ENCODE measurements around the gene NMRK1.

NMRK1 gene

DNA sequence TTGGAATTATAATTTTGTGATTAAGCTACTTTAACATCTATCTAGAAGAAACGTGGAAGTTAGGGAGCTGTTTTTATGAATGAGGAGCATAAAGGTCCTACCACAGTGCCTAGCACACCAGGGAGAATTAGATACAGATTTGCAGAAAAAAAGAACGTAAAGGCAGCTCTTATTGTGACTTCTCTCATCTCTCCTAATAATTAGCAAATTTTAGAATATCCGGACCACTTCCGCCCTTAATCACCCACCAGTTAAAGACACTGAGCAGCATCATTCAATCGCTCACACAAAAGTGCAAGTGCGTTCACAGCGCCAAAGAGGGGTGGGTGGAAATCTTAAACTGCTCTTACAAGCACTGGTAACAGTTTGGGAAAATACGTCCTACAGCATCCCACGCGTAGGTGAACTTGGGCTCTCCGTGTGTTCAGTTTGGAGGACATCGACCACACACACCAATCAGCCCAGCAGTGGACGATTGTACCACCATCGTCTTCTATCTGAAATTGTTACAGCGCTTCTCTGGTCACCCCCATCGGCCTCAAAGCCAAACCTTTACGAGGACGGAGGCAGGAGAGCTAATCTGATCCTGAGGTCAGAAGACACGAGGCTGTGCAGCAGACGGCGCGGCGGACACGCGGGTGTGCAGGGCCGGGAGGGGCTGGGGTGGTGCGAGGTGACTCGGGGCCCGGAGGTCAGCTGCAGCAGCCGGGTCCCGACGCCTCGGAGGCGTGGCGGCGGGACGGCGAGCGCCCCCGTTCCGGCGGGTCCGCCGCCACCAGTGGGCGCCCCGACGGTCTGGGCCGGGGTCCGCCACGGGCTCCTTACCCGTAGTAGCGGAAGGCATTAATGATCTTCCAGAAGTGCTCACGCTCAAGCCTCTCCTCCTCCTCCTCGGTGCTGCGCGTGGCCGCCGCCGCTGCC is 60.5 kb downstream of the NMRK1 start:
- H3K4ac ChIP-seq (ENCODE audit: low read depth, low read length), result peak overlapping the region; percentile 48
- peak overlapping the region; percentile 83 for H2AFZ ChIP-seq (ENCODE audit: insufficient read depth, low read length, poor library complexity)
- peak overlapping the region; percentile 89 for H4K91ac ChIP-seq (ENCODE audit: low read depth, low read length)
- H3K36me3 ChIP-seq (ENCODE audit: control insufficient read depth in 1 of 2, insufficient read depth in 2 of 2, low read length in 2 of 2), result no peaks in the 10 kb centered on the region
- peak overlapping the region; percentile 91 for H3K27ac ChIP-seq (ENCODE audit: low read depth, low read length)
- H4K8ac ChIP-seq (ENCODE audit: low read depth, low read length), result peak overlapping the region; percentile 78
- peak overlapping the region; percentile 82 for H2BK120ac ChIP-seq (ENCODE audit: insufficient read depth, low read length, poor library complexity)
- no peak overlapping the region for H2AK5ac ChIP-seq (ENCODE audit: low read length)
- peaks cover 6% of the 10 kb centered on the region for H3K79me2 ChIP-seq (ENCODE audit: control insufficient read depth, insufficient read depth, low read length, poor library complexity)
- no CpG with 5 or more reads among the region's 59 CpGs for WGBS (ENCODE audit: extremely low coverage, insufficient coverage, insufficient read length)
- no peaks in the 10 kb centered on the region for H3K9me3 ChIP-seq (ENCODE audit: insufficient read depth, low read depth, low read length)
- H3K23ac ChIP-seq (ENCODE audit: low read length), result no peak overlapping the region
- H3K79me1 ChIP-seq (ENCODE audit: low read length), result peaks cover 6% of the 10 kb centered on the region
- peak overlapping the region; percentile 88 for H3K14ac ChIP-seq (ENCODE audit: low read length)
- H3K4me3 ChIP-seq (ENCODE audit: low read depth, low read length), result peak overlapping the region; percentile 95
- H3K18ac ChIP-seq (ENCODE audit: low read length), result peak overlapping the region; percentile 81
- peak; percentile 20 to 52 for DNase-seq
- peak overlapping the region; percentile 75 for H2BK5ac ChIP-seq (ENCODE audit: low read depth, low read length, poor library complexity)
- H3K9ac ChIP-seq (ENCODE audit: low read length), result peak overlapping the region; percentile 80
- H3K4me1 ChIP-seq (ENCODE audit: control insufficient read depth in 1 of 2, insufficient read depth in 2 of 2, low read length in 2 of 2), result no peaks in the 10 kb centered on the region
- no peaks in the 10 kb centered on the region for H3K27me3 ChIP-seq (ENCODE audit: insufficient read depth, low read length)
- H2BK12ac ChIP-seq (ENCODE audit: low read length), result peak overlapping the region; percentile 7
- H3K4me2 ChIP-seq (ENCODE audit: low read length), result peak overlapping the region; percentile 83
- H4K12ac ChIP-seq (ENCODE audit: low read depth, low read length), result peak overlapping the region; percentile 57

DNA sequence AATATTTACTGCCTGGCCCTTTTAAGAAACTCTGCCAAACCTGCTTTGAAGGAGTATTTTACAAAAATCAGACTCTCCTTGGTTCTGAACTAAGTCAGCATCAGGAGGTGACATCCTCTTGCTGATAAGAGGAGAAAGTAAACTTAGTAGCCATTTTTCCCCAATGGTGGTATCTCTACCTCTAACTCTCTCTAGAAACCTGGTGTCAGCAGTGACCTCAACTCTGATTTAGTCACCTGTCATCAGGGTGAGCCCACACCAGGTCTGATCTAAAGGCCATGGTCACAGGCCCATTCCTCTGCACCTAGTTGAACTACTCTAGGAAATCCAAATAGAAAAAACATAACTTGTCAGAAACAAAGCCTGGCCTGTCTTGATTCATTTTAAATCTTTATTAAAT is 64.1 kb downstream of the NMRK1 start:
- Histone ChIP-seq H3K27ac (ENCODE audit: low read depth, low read length) (no peak overlapping the region), H2AK5ac (ENCODE audit: low read length) (no peak overlapping the region), H3K9me3 (ENCODE audit: insufficient read depth, low read depth, low read length) (no peaks in the 10 kb centered on the region), H3K14ac (ENCODE audit: low read length) (no peak overlapping the region), H4K91ac (ENCODE audit: low read depth, low read length) (no peak overlapping the region), H2BK12ac (ENCODE audit: low read length) (no peak overlapping the region), H3K9ac (ENCODE audit: low read length) (no peak overlapping the region), H3K23ac (ENCODE audit: low read length) (no peak overlapping the region), H3K4me1 (ENCODE audit: control insufficient read depth in 1 of 2, insufficient read depth in 2 of 2, low read length in 2 of 2) (no peaks in the 10 kb centered on the region), H3K4ac (ENCODE audit: low read depth, low read length) (no peak overlapping the region), H3K79me1 (ENCODE audit: low read length) (peaks cover 6% of the 10 kb centered on the region), H3K18ac (ENCODE audit: low read length) (no peak overlapping the region), H3K4me2 (ENCODE audit: low read length) (no peak overlapping the region), H2AFZ (ENCODE audit: insufficient read depth, low read length, poor library complexity) (no peak overlapping the region), H4K12ac (ENCODE audit: low read depth, low read length) (no peak overlapping the region), H3K79me2 (ENCODE audit: control insufficient read depth, insufficient read depth, low read length, poor library complexity) (peaks cover 6% of the 10 kb centered on the region), H4K8ac (ENCODE audit: low read depth, low read length) (no peak overlapping the region), H3K36me3 (ENCODE audit: control insufficient read depth in 1 of 2, insufficient read depth in 2 of 2, low read length in 2 of 2) (no peaks in the 10 kb centered on the region), H3K4me3 (ENCODE audit: low read depth, low read length) (no peak overlapping the region), H2BK5ac (ENCODE audit: low read depth, low read length, poor library complexity) (no peak overlapping the region), H3K27me3 (ENCODE audit: insufficient read depth, low read length) (no peaks in the 10 kb centered on the region), H2BK120ac (ENCODE audit: insufficient read depth, low read length, poor library complexity) (no peak overlapping the region)
- DNase-seq, result no peak

DNA sequence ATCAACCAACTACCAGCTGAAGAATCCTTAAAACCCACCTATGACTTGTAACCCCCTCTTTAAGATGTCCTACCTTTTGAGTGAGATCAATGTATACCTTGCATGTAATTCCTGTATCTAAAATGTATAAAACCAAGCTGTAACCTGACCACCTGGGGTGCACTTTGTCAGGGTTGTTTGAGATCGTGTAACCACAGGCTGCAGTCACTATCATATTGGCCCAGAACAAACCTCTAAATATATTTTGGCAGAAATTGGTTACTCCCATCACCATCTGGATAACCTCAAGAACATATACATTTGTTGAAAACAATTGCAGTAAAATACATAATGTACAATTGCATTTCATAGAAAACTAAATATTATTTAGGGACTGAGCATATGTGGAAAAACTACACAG is 68.3 kb downstream of the NMRK1 start:
- DNase-seq, result no peak
- Histone ChIP-seq H2BK5ac (ENCODE audit: low read depth, low read length, poor library complexity) (no peak overlapping the region), H2AK5ac (ENCODE audit: low read length) (no peak overlapping the region), H3K27ac (ENCODE audit: low read depth, low read length) (no peak overlapping the region), H3K36me3 (ENCODE audit: control insufficient read depth in 1 of 2, insufficient read depth in 2 of 2, low read length in 2 of 2) (peaks cover 0 to 2% of the 10 kb centered on the region in 2 experiments), H3K4me2 (ENCODE audit: low read length) (no peak overlapping the region), H3K27me3 (ENCODE audit: insufficient read depth, low read length) (no peaks in the 10 kb centered on the region), H3K9ac (ENCODE audit: low read length) (no peak overlapping the region), H3K79me2 (ENCODE audit: control insufficient read depth, insufficient read depth, low read length, poor library complexity) (no peaks in the 10 kb centered on the region), H2AFZ (ENCODE audit: insufficient read depth, low read length, poor library complexity) (no peak overlapping the region), H4K12ac (ENCODE audit: low read depth, low read length) (no peak overlapping the region), H3K23ac (ENCODE audit: low read length) (no peak overlapping the region), H3K9me3 (ENCODE audit: insufficient read depth, low read depth, low read length) (no peaks in the 10 kb centered on the region), H2BK120ac (ENCODE audit: insufficient read depth, low read length, poor library complexity) (no peak overlapping the region), H3K4ac (ENCODE audit: low read depth, low read length) (no peak overlapping the region), H3K79me1 (ENCODE audit: low read length) (no peaks in the 10 kb centered on the region), H3K18ac (ENCODE audit: low read length) (no peak overlapping the region), H3K4me3 (ENCODE audit: low read depth, low read length) (no peak overlapping the region), H3K14ac (ENCODE audit: low read length) (no peak overlapping the region), H3K4me1 (ENCODE audit: control insufficient read depth in 1 of 2, insufficient read depth in 2 of 2, low read length in 2 of 2) (no peaks in the 10 kb centered on the region), H2BK12ac (ENCODE audit: low read length) (no peak overlapping the region), H4K91ac (ENCODE audit: low read depth, low read length) (no peak overlapping the region), H4K8ac (ENCODE audit: low read depth, low read length) (no peak overlapping the region)
- WGBS (ENCODE audit: extremely low coverage, insufficient coverage, insufficient read length), result no CpG with 5 or more reads among the region's 1 CpG

DNA sequence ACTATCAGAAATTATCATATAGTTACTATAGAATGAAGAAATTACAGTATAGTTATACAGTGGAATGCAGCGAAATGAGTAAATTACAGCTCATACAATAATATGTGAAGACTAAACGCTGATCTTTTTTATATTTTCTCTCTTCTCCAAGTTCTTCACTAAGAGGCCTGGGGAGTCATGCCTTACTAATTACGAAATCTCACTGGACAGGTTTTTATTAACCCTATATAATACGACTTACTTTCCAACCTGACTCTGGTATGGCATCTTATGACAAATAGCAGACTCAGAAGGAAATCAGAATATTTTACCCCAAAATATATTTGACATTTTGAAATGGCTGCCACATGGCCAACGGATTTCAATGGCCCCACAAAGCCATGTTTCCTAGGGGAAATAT is 68.9 kb downstream of the NMRK1 start:
- no peaks in the 10 kb centered on the region for H3K27me3 ChIP-seq (ENCODE audit: insufficient read depth, low read length)
- H2BK120ac ChIP-seq (ENCODE audit: insufficient read depth, low read length, poor library complexity), result no peak overlapping the region
- H3K23ac ChIP-seq (ENCODE audit: low read length), result no peak overlapping the region
- no peak overlapping the region for H3K9ac ChIP-seq (ENCODE audit: low read length)
- H3K4me1 ChIP-seq (ENCODE audit: control insufficient read depth in 1 of 2, insufficient read depth in 2 of 2, low read length in 2 of 2), result no peaks in the 10 kb centered on the region
- no peak overlapping the region for H3K4me3 ChIP-seq (ENCODE audit: low read depth, low read length)
- H3K14ac ChIP-seq (ENCODE audit: low read length), result no peak overlapping the region
- H4K91ac ChIP-seq (ENCODE audit: low read depth, low read length), result no peak overlapping the region
- whole genome bisulfite sequencing (ENCODE audit: extremely low coverage, insufficient coverage, insufficient read length), result no CpG with 5 or more reads among the region's 5 CpGs
- no peaks in the 10 kb centered on the region for H3K9me3 ChIP-seq (ENCODE audit: insufficient read depth, low read depth, low read length)
- no peak overlapping the region for H3K27ac ChIP-seq (ENCODE audit: low read depth, low read length)
- peaks cover 0 to 2% of the 10 kb centered on the region in 2 experiments for H3K36me3 ChIP-seq (ENCODE audit: control insufficient read depth in 1 of 2, insufficient read depth in 2 of 2, low read length in 2 of 2)
- H3K4me2 ChIP-seq (ENCODE audit: low read length), result no peak overlapping the region
- H3K79me1 ChIP-seq (ENCODE audit: low read length), result no peaks in the 10 kb centered on the region
- no peak overlapping the region for H2AFZ ChIP-seq (ENCODE audit: insufficient read depth, low read length, poor library complexity)
- no peaks in the 10 kb centered on the region for H3K79me2 ChIP-seq (ENCODE audit: control insufficient read depth, insufficient read depth, low read length, poor library complexity)
- no peak overlapping the region for H2AK5ac ChIP-seq (ENCODE audit: low read length)
- no peak overlapping the region for H4K8ac ChIP-seq (ENCODE audit: low read depth, low read length)
- H4K12ac ChIP-seq (ENCODE audit: low read depth, low read length), result no peak overlapping the region
- H2BK5ac ChIP-seq (ENCODE audit: low read depth, low read length, poor library complexity), result no peak overlapping the region
- no peak overlapping the region for H3K18ac ChIP-seq (ENCODE audit: low read length)
- DNase-seq, result peak in 1 of 2 donors; percentile 47
- no peak overlapping the region for H2BK12ac ChIP-seq (ENCODE audit: low read length)
- no peak overlapping the region for H3K4ac ChIP-seq (ENCODE audit: low read depth, low read length)
